Vagina (tissue), 2 donors: Measurements from ENCODE around the gene SLC2A1.

ENCODE experiments used
- CTCF ChIP-seq, 3 experiments: fragments of 450-650 bp in 2 of 3; fragments of 200-600 bp in 1 of 3; sonication (generic) in 1 of 3; IDR thresholded peaks; one replicate each; pipeline ENCODE4 v1.5.1; 2017 to 2019; ENCODE audit warnings: antibody characterized with exemption in 3 of 3, mild to moderate bottlenecking in 2 of 3, moderate library complexity in 2 of 3
- POLR2A ChIP-seq, 2 donors: fragments of 450-650 bp; IDR thresholded peaks; one replicate each; pipeline ENCODE4 v1.6.1; 2017; ENCODE audit warnings: antibody characterized with exemption in 2 of 2, mild to moderate bottlenecking in 2 of 2, moderate library complexity in 2 of 2
- POLR2AphosphoS5 ChIP-seq, 2 donors: sonication (generic); formaldehyde crosslinking; IDR thresholded peaks; one replicate each; pipeline ENCODE4 v1.9.0; 2017; ENCODE audit warnings: antibody characterized with exemption in 2 of 2, mild to moderate bottlenecking in 2 of 2, low read depth in 1 of 2; ENCODE audit not compliant: insufficient read depth in 1 of 2

- TF ChIP-seq CTCF (IDR thresholded peaks at IDR 0.05) (no peak), POLR2A (IDR thresholded peaks at IDR 0.05) (no peak), POLR2AphosphoS5 (IDR thresholded peaks at IDR 0.05; ENCODE audit: insufficient read depth in 1 of 2, low read depth in 1 of 2) (no peak)
Observed at GRCh38 chr1:43002116-43002515, 43.4 kb upstream of the SLC2A1 start.
